ENCODE data around the gene SRD5A1. TPM values are rescaled to one million over a fixed set of nuclear protein-coding genes. Genes with fewer than 3 reads are reported as not detected.

Gene SRD5A1
- total RNA-seq, 4 donors from 2014 or later, result 0.75 to 4.3 (median 3.3) TPM

DNA sequence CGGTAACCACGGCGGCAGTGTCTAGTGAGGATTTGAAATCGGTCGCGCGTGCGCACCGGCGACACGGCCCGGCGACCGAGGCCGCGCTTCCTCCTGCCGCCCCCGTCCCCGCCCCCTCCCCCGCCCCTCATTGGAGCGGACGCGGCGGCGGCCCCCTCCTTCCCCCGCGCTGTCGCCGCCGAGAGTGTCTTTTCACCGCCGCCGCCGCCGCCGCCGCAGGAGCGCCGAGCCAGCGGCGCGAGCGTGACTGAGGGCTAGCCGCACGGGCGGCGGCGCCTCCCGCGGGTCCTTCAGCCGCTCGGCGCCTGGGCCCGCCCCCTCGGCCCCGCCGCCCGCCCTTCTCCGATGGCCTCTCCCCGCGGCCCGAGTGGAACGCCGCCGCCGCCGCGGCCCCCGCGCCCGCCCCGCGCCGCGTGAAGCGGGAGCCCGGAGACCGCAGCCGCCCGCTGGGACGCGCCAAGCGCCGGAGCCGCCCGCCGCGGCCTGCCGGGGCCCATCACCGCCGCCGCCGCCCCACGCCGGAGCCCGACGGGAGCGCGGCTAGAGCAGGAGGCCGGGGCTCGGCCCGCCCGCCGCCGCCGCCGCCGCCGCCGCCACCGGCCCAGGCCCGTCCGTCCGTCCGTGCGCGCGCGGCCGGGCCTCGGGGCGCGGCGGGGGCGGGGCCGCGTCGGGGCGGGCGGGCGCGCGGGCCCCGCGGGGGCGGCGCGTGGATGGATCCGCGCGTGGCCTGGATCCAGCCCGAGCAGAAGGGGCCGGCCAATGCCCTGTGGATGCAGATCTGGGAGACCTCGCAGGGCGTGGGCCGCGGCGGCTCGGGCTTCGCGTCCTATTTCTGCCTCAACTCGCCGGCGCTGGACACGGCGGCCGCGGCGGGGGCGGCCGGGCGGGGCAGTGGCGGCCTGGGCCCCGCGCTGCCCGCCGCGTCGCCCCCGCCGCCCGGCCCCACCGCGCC lies 80.3 kb downstream of the SRD5A1 start, which contains the start of gene TENT4A:
TENT4A (plus strand) TSS at position 159 of the 952 bp plus-strand sequence; CDS start at position 711, 552 bp downstream.
- H3K4me1 ChIP-seq, result peaks cover 42 to 45% of the 10 kb centered on the region in 2 donors
- TF ChIP-seq CTCF (IDR thresholded peaks at IDR 0.05 in 4 of 5, conservative IDR thresholded peaks at IDR 0.05 in 1 of 5), result no peak
- TF ChIP-seq POLR2A (IDR thresholded peaks at IDR 0.05), result peak; percentile 54 to 63
- H3K9me3 ChIP-seq, result no peaks in the 10 kb centered on the region
- ATAC-seq, result peak; percentile 32 to 42
- H3K4me3 ChIP-seq, result peak within 1 kb of the TSS; percentile 78 to 100 (median 90)
- in situ Hi-C loops (cut with MboI; ENCODE audit: low sequenced_read_pairs in 4 of 4), result loop anchor here in 1 of 4 donors (10.0 kb wide), 1 partner anchor 79 kb away; the partner anchor contains the start of genes NSUN2 and SRD5A1
- H3K27ac ChIP-seq, result peak within 1 kb of the TSS; percentile 95 to 100 (median 99)
- DNase-seq, result no peak
- intact Hi-C loops (cut with DNase I; ENCODE audit: low total_unique reads), result loop anchor here (1.0 to 10.0 kb wide), 9 partner anchors 31 to 1289 kb away; partner anchors contain the start of genes FASTKD3, ICE1, MED10 and MTRR
- no peaks in the 10 kb centered on the region for H3K27me3 ChIP-seq
- no peaks in the 10 kb centered on the region for H3K36me3 ChIP-seq

GRCh38 chr5:6714226-6715041 lies 81.2 kb downstream of the SRD5A1 start:
- Histone ChIP-seq H3K27me3 (no peaks in the 10 kb centered on the region), H3K36me3 (no peaks in the 10 kb centered on the region), H3K9me3 (no peaks in the 10 kb centered on the region), H3K4me1 (peaks cover 51 to 54% of the 10 kb centered on the region in 2 donors), H3K4me3 (peak overlapping the region; percentile 58 to 78 (median 62)), H3K27ac (peak overlapping the region; percentile 74 to 95 (median 77))
- TF ChIP-seq CTCF (IDR thresholded peaks at IDR 0.05 in 4 of 5, conservative IDR thresholded peaks at IDR 0.05 in 1 of 5), result no peak
- no peak for TF ChIP-seq POLR2A (IDR thresholded peaks at IDR 0.05)
- DNase-seq (no peak), ATAC-seq (no peak)
- in situ Hi-C loops (cut with MboI; ENCODE audit: low sequenced_read_pairs in 4 of 4) (loop anchor here in 1 of 4 donors (10.0 kb wide), 1 partner anchor 80 kb away; the partner anchor contains the start of genes NSUN2 and SRD5A1), intact Hi-C loops (cut with DNase I; ENCODE audit: low total_unique reads) (loop anchor here (5.0 to 10.0 kb wide), 6 partner anchors 113 to 1290 kb away; partner anchors contain the start of genes FASTKD3, ICE1, MED10 and MTRR)

DNA sequence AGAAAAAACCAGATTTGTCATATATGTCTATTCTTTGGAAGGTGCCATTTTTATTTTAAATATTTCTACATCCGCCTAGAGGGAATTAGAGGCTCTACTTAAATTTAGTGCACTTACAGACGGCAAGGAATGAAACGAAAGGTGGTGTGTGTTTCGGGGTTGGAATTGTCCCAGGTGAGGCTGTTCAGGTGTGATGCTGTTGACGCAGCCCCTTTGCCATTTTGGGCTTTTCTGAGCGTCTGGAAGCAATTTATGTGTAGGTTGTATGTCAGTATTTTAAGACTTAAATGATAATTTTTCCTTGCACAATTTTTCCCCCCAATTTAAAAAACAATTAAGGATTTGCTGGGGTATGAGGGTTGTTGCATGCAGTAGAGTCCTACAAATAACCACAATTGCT lies 82.0 kb downstream of the SRD5A1 start:
- intact Hi-C loops (cut with DNase I; ENCODE audit: low total_unique reads) (loop anchor here (10.0 kb wide), 3 partner anchors 340 to 1290 kb away; partner anchors contain the start of genes ICE1 and MED10), in situ Hi-C loops (cut with MboI; ENCODE audit: low sequenced_read_pairs in 4 of 4) (loop anchor here in 1 of 4 donors (10.0 kb wide), 1 partner anchor 80 kb away; the partner anchor contains the start of genes NSUN2 and SRD5A1)
- no peak for DNase-seq
- TF ChIP-seq CTCF (IDR thresholded peaks at IDR 0.05 in 4 of 5, conservative IDR thresholded peaks at IDR 0.05 in 1 of 5) (no peak), POLR2A (IDR thresholded peaks at IDR 0.05) (no peak)
- Histone ChIP-seq H3K4me1 (peaks cover 55 to 62% of the 10 kb centered on the region in 2 donors), H3K4me3 (peak overlapping the region; percentile 58 to 78 (median 62)), H3K36me3 (no peaks in the 10 kb centered on the region), H3K27me3 (no peaks in the 10 kb centered on the region), H3K27ac (peak overlapping the region; percentile 41 to 95 (median 77)), H3K9me3 (no peaks in the 10 kb centered on the region)
- ATAC-seq, result no peak
